SU-DHL-6 (cell line): ENCODE results near the gene EPB41L1.

ENCODE experiments used
- H2AFZ ChIP-seq: fragments of 200-600 bp; sonication (generic); 2 replicates; pipeline ENCODE4 v1.6.1; 2014; ENCODE audit warnings: low read depth, mild to moderate bottlenecking, moderate library complexity, mixed read lengths, antibody characterized with exemption, low read length; ENCODE audit not compliant: severe bottlenecking
- H3F3A ChIP-seq: fragments of 200-600 bp; shearing (Covaris generic); 2 replicates; pipeline ENCODE4 v1.6.0; 2016; ENCODE audit warnings: antibody characterized with exemption, mild to moderate bottlenecking; ENCODE audit not compliant: insufficient read depth
- H3K27ac ChIP-seq: fragments of 200-600 bp; sonication (generic); 2 replicates; pipeline ENCODE4 v1.5.1; 2016; ENCODE audit warnings: low read depth, mild to moderate bottlenecking, low read length, moderate library complexity, mixed read lengths
- H3K27me3 ChIP-seq: fragments of 200-600 bp; sonication (generic), shearing (Covaris generic); 2 replicates; pipeline ENCODE4 v1.6.0; 2014; ENCODE audit warnings: mild to moderate bottlenecking, low read length
- H3K36me3 ChIP-seq: fragments of 200-600 bp; sonication (generic); 2 replicates; pipeline ENCODE4 v1.6.1; 2014; ENCODE audit warnings: mild to moderate bottlenecking, low read length, mixed read lengths
- H3K4me2 ChIP-seq: fragments of 300-600, 200-600 bp; shearing (Covaris generic), sonication (generic); 2 replicates; pipeline ENCODE4 v1.6.0; 2014; ENCODE audit warnings: low read length, low read depth, mild to moderate bottlenecking; ENCODE audit not compliant: poor library complexity, severe bottlenecking
- H3K4me3 ChIP-seq: fragments of 200-600 bp; sonication (generic); 2 replicates; pipeline ENCODE4 v1.5.1; 2014; ENCODE audit warnings: antibody characterized with exemption, low read length, mild to moderate bottlenecking, mixed read lengths; ENCODE audit not compliant: insufficient read depth, poor library complexity, severe bottlenecking
- H3K79me2 ChIP-seq: fragments of 200-600 bp; sonication (generic); 2 replicates; pipeline ENCODE4 v1.6.1; 2014; ENCODE audit warnings: mild to moderate bottlenecking, low read length, moderate library complexity; ENCODE audit not compliant: insufficient read depth
- H3K9ac ChIP-seq: fragments of 200-600 bp; sonication (generic); 2 replicates; pipeline ENCODE4 v1.7.0; 2014; ENCODE audit warnings: mild to moderate bottlenecking, low read length
- H3K9me2 ChIP-seq: fragments of 200-600 bp; sonication (generic); replicated peaks from 2 replicates; pipeline ENCODE4 v1.6.1; 2014; ENCODE audit warnings: low read length; ENCODE audit not compliant: insufficient read depth
- H3K9me3 ChIP-seq: fragments of 200-600 bp; sonication (generic); 2 replicates; pipeline ENCODE4 v1.6.1; 2014; ENCODE audit warnings: low read length, mixed read lengths; ENCODE audit not compliant: insufficient read depth
- H4K20me1 ChIP-seq: fragments of 200-600 bp; sonication (generic); 2 replicates; pipeline ENCODE4 v1.6.1; 2014; ENCODE audit warnings: low read depth, mild to moderate bottlenecking, antibody characterized with exemption, low read length, moderate library complexity, mixed read lengths
- CTCF ChIP-seq: fragments of 200-600 bp; sonication (generic); IDR thresholded peaks from one replicate; pipeline ENCODE4 v1.5.1; 2017; ENCODE audit warnings: antibody characterized with exemption, mild to moderate bottlenecking, low read length, moderate library complexity; ENCODE audit not compliant: insufficient read depth, poor library complexity, severe bottlenecking
- EZH2phosphoT487 ChIP-seq: fragments of 200-600 bp; sonication (generic), shearing (Covaris generic); conservative IDR thresholded peaks from 2 replicates; pipeline ENCODE4 v1.6.1; 2018; ENCODE audit warnings: mild to moderate bottlenecking, antibody characterized with exemption, low read length, moderate library complexity, mixed read lengths

The EPB41L1 gene

GRCh38 chr20:36219671-36220220 lies 65.2 kb downstream of the EPB41L1 start:
- Histone ChIP-seq H3K27ac (no peak overlapping the region), H3K9me3 (no peaks in the 10 kb centered on the region), H2AFZ (no peak overlapping the region), H3K9me2 (no peaks in the 10 kb centered on the region), H3K27me3 (no peaks in the 10 kb centered on the region), H3K9ac (no peak overlapping the region), H3K79me2 (no peaks in the 10 kb centered on the region), H4K20me1 (no peaks in the 10 kb centered on the region), H3K4me2 (no peak overlapping the region), H3F3A (no peaks in the 10 kb centered on the region), H3K4me3 (no peak overlapping the region), H3K36me3 (no peaks in the 10 kb centered on the region)
- TF ChIP-seq EZH2phosphoT487 (no peak), CTCF (no peak)

DNA sequence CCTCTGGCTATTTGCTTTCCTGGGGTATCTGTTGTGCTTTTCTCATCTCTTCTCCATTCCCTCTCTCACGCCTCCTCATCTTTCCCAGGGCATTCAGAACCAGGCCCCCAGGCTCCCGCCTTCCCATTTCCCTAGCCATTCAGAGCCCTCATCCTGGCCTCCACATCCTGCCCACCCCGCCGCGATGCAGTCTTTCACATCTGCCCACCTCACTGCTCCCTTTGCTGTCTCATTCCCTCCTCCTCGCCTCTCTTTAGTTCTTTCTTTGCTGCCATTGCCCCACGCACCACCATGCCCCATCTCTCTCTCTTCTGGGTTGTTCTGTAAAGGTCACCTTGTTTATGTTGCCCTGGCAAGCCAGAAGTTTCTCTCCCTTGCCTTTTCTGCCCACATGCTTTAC lies 71.1 kb downstream of the EPB41L1 start:
- Histone ChIP-seq H3K9me3 (no peaks in the 10 kb centered on the region), H3K27me3 (no peaks in the 10 kb centered on the region)
- TF ChIP-seq CTCF (no peak), EZH2phosphoT487 (no peak)

DNA sequence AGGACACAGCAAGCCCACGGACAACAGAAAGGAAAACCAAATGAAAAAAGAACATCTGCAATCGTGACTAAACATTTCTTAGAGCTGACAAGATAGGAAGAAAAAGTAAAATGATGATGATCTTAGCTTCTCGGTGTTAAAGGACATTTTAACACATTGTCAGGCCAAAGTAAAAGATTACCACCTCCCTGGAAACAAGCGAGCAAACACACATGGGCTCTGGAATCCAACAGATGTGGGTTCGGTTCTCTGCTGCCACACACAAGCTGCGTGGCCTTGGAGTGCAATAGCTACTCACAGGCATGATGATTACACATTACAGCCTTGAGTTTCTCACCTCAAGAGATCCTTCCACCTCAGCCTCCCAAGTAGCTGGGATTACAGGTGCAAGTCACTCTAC lies 74.2 kb downstream of the EPB41L1 start:
- no peaks in the 10 kb centered on the region for H4K20me1 ChIP-seq
- H3K4me2 ChIP-seq, result no peak overlapping the region
- H3K27ac ChIP-seq, result no peak overlapping the region
- TF ChIP-seq CTCF, result no peak
- TF ChIP-seq EZH2phosphoT487, result no peak
- no peak overlapping the region for H3K9ac ChIP-seq
- no peak overlapping the region for H3K4me3 ChIP-seq
- H3K9me2 ChIP-seq, result no peaks in the 10 kb centered on the region
- no peaks in the 10 kb centered on the region for H3K79me2 ChIP-seq
- H2AFZ ChIP-seq, result no peak overlapping the region
- no peaks in the 10 kb centered on the region for H3K36me3 ChIP-seq
- H3K27me3 ChIP-seq, result no peaks in the 10 kb centered on the region
- no peaks in the 10 kb centered on the region for H3K9me3 ChIP-seq
- H3F3A ChIP-seq, result no peaks in the 10 kb centered on the region

More for the DNA sequence above, 71.1 kb downstream of the EPB41L1 start:
- H3F3A ChIP-seq, result no peaks in the 10 kb centered on the region
- H4K20me1 ChIP-seq, result no peaks in the 10 kb centered on the region
- no peak overlapping the region for H3K4me2 ChIP-seq
- H3K27ac ChIP-seq, result no peak overlapping the region
- H3K9me2 ChIP-seq, result no peaks in the 10 kb centered on the region
- no peak overlapping the region for H3K4me3 ChIP-seq
- H3K9ac ChIP-seq, result no peak overlapping the region
- H3K36me3 ChIP-seq, result no peaks in the 10 kb centered on the region
- H3K79me2 ChIP-seq, result no peaks in the 10 kb centered on the region
- no peak overlapping the region for H2AFZ ChIP-seq
